Measurements from ENCODE around the gene RPL15. TPM values are rescaled to one million over a fixed set of nuclear protein-coding genes. Genes with fewer than 3 reads are reported as not detected.

RPL15 gene
- total and polyA plus RNA-seq, 2 of the 8 experiments (the other 6 are each of a cell fraction or from before 2014, with no cell fraction given): 2,819 to 6,473 TPM

- no peak within 1 kb of the TSS for H3K4ac ChIP-seq (replicated peaks; ENCODE audit: insufficient read length, low read depth, low read length)
- H4K91ac ChIP-seq (replicated peaks; ENCODE audit: insufficient read length, low read length): peak within 1 kb of the TSS; percentile 75
- H3K9me3 ChIP-seq (ENCODE audit: insufficient read depth in 2 of 2, low read depth in 1 of 2, low read length in 1 of 2): no peaks in the 10 kb centered on the region
- H3K36me3 ChIP-seq (ENCODE audit: control insufficient read depth in 2 of 4, insufficient read depth in 4 of 4, low read length in 3 of 4): no peaks in the 10 kb centered on the region
- ChIA-PET POLR2A (ENCODE audit: partially characterized antibody) (interaction anchor here (0.6 to 19.1 kb wide), 7 partner anchors 9 to 146 kb away, joined by 3 to 363 read pairs (median 4); partner anchors contain the start of genes NKIRAS1 and RPL15), CTCF (ENCODE audit: partially characterized antibody) (interaction anchor here (1.2 kb wide), 1 partner anchor 28 kb away, joined by 6 read pairs; the partner anchor contains the start of genes NKIRAS1 and RPL15)
- 0 out of 2 replicates have a peak within 1 kb of the TSS, but pooled peaks have one; percentile 22 for H2BK15ac ChIP-seq (ENCODE audit: low read length)
- peak within 1 kb of the TSS; percentile 47 for H2BK120ac ChIP-seq (replicated peaks; ENCODE audit: low read depth, low read length)
- H4K20me1 ChIP-seq (replicated peaks in 1 of 2; ENCODE audit: control insufficient read depth in 1 of 2, insufficient read depth in 2 of 2, low read length in 2 of 2): peaks cover 0 to 3% of the 10 kb centered on the region in 2 experiments
- H4K8ac ChIP-seq (ENCODE audit: extremely low read depth, insufficient read depth, low read length): peak within 1 kb of the TSS; percentile 99
- peak in 1 of 2 experiments; percentile 80 for DNase-seq (ENCODE audit: low read depth in 1 of 2, low spot score in 2 of 2)
- peak within 1 kb of the TSS; percentile 87 for H2BK5ac ChIP-seq (ENCODE audit: low read depth, low read length)
- H3K23me2 ChIP-seq (ENCODE audit: low read depth, low read length): peaks cover 5% of the 10 kb centered on the region
- peak within 1 kb of the TSS; percentile 79 for H3K56ac ChIP-seq (replicated peaks; ENCODE audit: insufficient read length, low read depth, low read length)
- no peaks in the 10 kb centered on the region; a peak in 1 of 7 replicates for H3K27me3 ChIP-seq (replicated peaks in 1 of 4; ENCODE audit: control insufficient read depth in 3 of 4, extremely low read depth in 1 of 4, insufficient read depth in 3 of 4, low read length in 3 of 4)
- peak within 1 kb of the TSS; percentile 98 for H4K5ac ChIP-seq (ENCODE audit: insufficient read length, low read depth, low read length)
- H3K9ac ChIP-seq (replicated peaks in 1 of 4; ENCODE audit: extremely low read depth in 1 of 4, low read depth in 3 of 4, low read length in 3 of 4): peak within 1 kb of the TSS; percentile 93 to 100 (median 94)
- no peak within 1 kb of the TSS for H3K23ac ChIP-seq (ENCODE audit: insufficient read length)
- H3K79me1 ChIP-seq (ENCODE audit: low read depth, low read length): no peaks in the 10 kb centered on the region
- H3K14ac ChIP-seq (ENCODE audit: insufficient read length): no peak within 1 kb of the TSS
- H3K4me2 ChIP-seq (ENCODE audit: insufficient read depth in 1 of 2, low read depth in 2 of 2, low read length in 2 of 2): peak within 1 kb of the TSS; percentile 98 to 99
- peaks cover 8 to 17% (median 12%) of the 10 kb centered on the region in 4 experiments; a peak in 6 of 7 replicates for H3K4me1 ChIP-seq (replicated peaks in 1 of 4; ENCODE audit: control insufficient read depth in 3 of 4, insufficient read depth in 4 of 4, low read length in 3 of 4)
- H3K18ac ChIP-seq (ENCODE audit: extremely low read depth, low read length): peak within 1 kb of the TSS; percentile 81
- 1% methylated on average over 37 of the region's 88 CpGs; no CpG with 5 or more reads in 1 of the 2 experiments for WGBS, 2 experiments (ENCODE audit: extremely low coverage in 1 of 2, insufficient coverage in 1 of 2, insufficient read length in 1 of 2, insufficient replicate concordance in 2 of 2, low coverage in 1 of 2, low lambda C conversion rate in 2 of 2, missing lambda C conversion rate in 1 of 2)
- peak within 1 kb of the TSS; percentile 76; the same call in 1 of the 2 replicates for H2BK12ac ChIP-seq (ENCODE audit: low read depth, low read length)
- H2AK5ac ChIP-seq (ENCODE audit: low read depth, low read length): peak within 1 kb of the TSS; percentile 46; the same call in 1 of the 2 replicates
- FAIRE-seq: no peak
- peaks cover 4 to 35% of the 10 kb centered on the region in 2 experiments; a peak in 3 of 4 replicates for H3K79me2 ChIP-seq (ENCODE audit: control insufficient read depth in 1 of 2, insufficient read depth in 2 of 2, low read length in 2 of 2)
- H3K4me3 ChIP-seq (ENCODE audit: extremely low read depth in 1 of 4, insufficient read depth in 2 of 4, low read depth in 3 of 4, low read length in 4 of 4): peak within 1 kb of the TSS; percentile 91 to 94 (median 92)
- no peak within 1 kb of the TSS for H2AFZ ChIP-seq (ENCODE audit: low read length)
- H2BK20ac ChIP-seq (ENCODE audit: low read length): 0 out of 2 replicates have a peak within 1 kb of the TSS, but pooled peaks have one; percentile 40
- peak within 1 kb of the TSS; percentile 97 for H3K27ac ChIP-seq (ENCODE audit: low read depth, low read length)
- TF ChIP-seq CHD1 (IDR thresholded peaks at IDR 0.05; ENCODE audit: low read depth, low read length) (no peak), ATF3 (IDR thresholded peaks at IDR 0.05; ENCODE audit: insufficient read depth, low read depth, low read length) (no peak), EZH2 (IDR thresholded peaks at IDR 0.05; ENCODE audit: low read depth, low read length, severe bottlenecking) (no peak)
Observed at GRCh38 chr3:23944861-23945662, 28.1 kb downstream of the RPL15 start, which contains the start of gene NR1D2. TSS of gene NR1D2 (plus strand) at chr3:23945286. CDS start at chr3:23945579, 293 bp downstream.

Data from H1 (cell line).